Aorta (tissue), 5 donors: ENCODE measurements around the gene SLC37A1. TPM values are rescaled to one million over a fixed set of nuclear protein-coding genes. Genes with fewer than 3 reads are reported as not detected.
"Not testable (repeated sequence)": the region's sequence is repeated elsewhere in the genome, so short reads cannot be mapped to it uniquely, and the experiment has no call there.

ENCODE experiments used
- ATAC-seq: fragments of 200-7000 bp; cut with Tn5 transposase; one replicate; pipeline ENCODE4 v1.9.1; 2022; ENCODE audit warnings: moderate library complexity; ENCODE audit not compliant: low FRiP score
- DNase-seq, 2 donors: peaks; one replicate each; pipeline ENCODE4 v3.0.0-alpha.2; 2020
- H3K27ac ChIP-seq, 2 donors: one replicate each; pipeline ENCODE4 v1.5.1; 2013; ENCODE audit warnings: low read length in 2 of 2, mild to moderate bottlenecking in 2 of 2, moderate library complexity in 2 of 2, control low read depth in 1 of 2, inconsistent platforms in 1 of 2, low read depth in 1 of 2
- H3K27me3 ChIP-seq, 2 donors: one replicate each; pipeline ENCODE4 v1.6.1; 2013; ENCODE audit warnings: control low read depth in 1 of 2, low read length in 1 of 2, mild to moderate bottlenecking in 1 of 2, moderate library complexity in 1 of 2; ENCODE audit not compliant: insufficient read depth in 2 of 2, control insufficient read depth in 1 of 2
- H3K36me3 ChIP-seq, 2 donors: one replicate each; pipeline ENCODE4 v1.6.1; 2013; ENCODE audit warnings: control low read depth in 1 of 2, low read length in 1 of 2, mild to moderate bottlenecking in 1 of 2; ENCODE audit not compliant: insufficient read depth in 2 of 2, control insufficient read depth in 1 of 2
- H3K4me1 ChIP-seq, 2 donors: one replicate each; pipeline ENCODE4 v1.6.1; 2013; ENCODE audit warnings: low read length in 2 of 2, control low read depth in 1 of 2, mild to moderate bottlenecking in 1 of 2, moderate library complexity in 1 of 2; ENCODE audit not compliant: insufficient read depth in 2 of 2, control insufficient read depth in 1 of 2
- H3K4me3 ChIP-seq, 2 donors: one replicate each; pipeline ENCODE4 v1.5.1; 2013; ENCODE audit warnings: low read length in 2 of 2, control low read depth in 1 of 2, mild to moderate bottlenecking in 1 of 2
- H3K9me3 ChIP-seq: one replicate; pipeline ENCODE4 v1.6.1; 2013; ENCODE audit warnings: mild to moderate bottlenecking, low read length; ENCODE audit not compliant: control insufficient read depth
- WGBS, 2 donors: extraction: QIAGEN DNeasy Blood & Tissue Kit; methylation state at CpG; one replicate each; pipeline ENCODE4 v1.1.7; 2013; 5-methylcytosine and 5-hydroxymethylcytosine counted together
- intact Hi-C, 2 donors: fragments of 100-400 bp; cut with DNase I; formaldehyde crosslinking; loops; one replicate each; pipeline versions ENCODE4 v1.14.2 to v1.15.0; 2022
- polyA plus RNA-seq, 2 donors: library from polyadenylated mRNA; stranded (reverse); fragments of 200-250 nt; gene quantifications; one replicate each; pipeline ENCODE4 v1.2.3, GENCODE V29; 2013
- total RNA-seq, 2 donors: library from RNA; stranded (reverse); fragmentation: NEBNext Ultra II Directional; extraction: Animal tissue kit (Norgen Biotek cat#: 25700); gene quantifications; one replicate each; pipeline ENCODE4 v1.2.1, GENCODE V29; 2021
- donor health status: healthy with polysubstance abuse.
- donor health status: Bipolar disorder and iron deficiency.
- donor health status: DM: no; HTN: no; CAD: no.
- donor health status: DM: no; HTN: no; CAD: no.
- donor health status: DM: yes; HTN: yes; CAD: no.

Gene SLC37A1
- total and polyA plus RNA-seq, 4 donors: 5.0 to 11.7 (median 6.4) TPM

- no peaks in the 10 kb centered on the region for H3K27me3 ChIP-seq
- no peak overlapping the region for H3K4me3 ChIP-seq
- DNase-seq: no peak
- no peaks in the 10 kb centered on the region for H3K36me3 ChIP-seq
- 86 to 90% methylated on average over 2 of the region's 2 CpGs for WGBS, 2 donors
- ATAC-seq: no peak
- no peaks in the 10 kb centered on the region for H3K9me3 ChIP-seq
- no peak overlapping the region for H3K27ac ChIP-seq
- intact Hi-C loops: loop anchor here in 1 of 2 donors (10.0 kb wide), 1 partner anchor 76 kb away; no protein-coding TSS in a partner anchor
- no peaks in the 10 kb centered on the region for H3K4me1 ChIP-seq
Observed at GRCh38 chr21:42469272-42469671, 44.4 kb upstream of the SLC37A1 start.

GRCh38 chr21:42469726-42470125, 43.9 kb upstream of the SLC37A1 start:
- not testable (repeated sequence) for DNase-seq, H3K4me3 ChIP-seq, H3K9me3 ChIP-seq, H3K27ac ChIP-seq, H3K27me3 ChIP-seq, ATAC-seq, H3K4me1 ChIP-seq, H3K36me3 ChIP-seq
- intact Hi-C loops: loop anchor here in 1 of 2 donors (10.0 kb wide), 1 partner anchor 75 kb away; no protein-coding TSS in a partner anchor
- 91 to 93% methylated on average over 4 of the region's 4 CpGs for WGBS, 2 donors

- H3K27ac ChIP-seq: no peak overlapping the region
- no peaks in the 10 kb centered on the region for H3K36me3 ChIP-seq
- ATAC-seq: no peak
- no peaks in the 10 kb centered on the region for H3K9me3 ChIP-seq
- H3K4me1 ChIP-seq: no peaks in the 10 kb centered on the region
- no peak overlapping the region for H3K4me3 ChIP-seq
- DNase-seq: no peak
- WGBS, 2 donors: 88 to 89% methylated on average over 9 of the region's 9 CpGs
- intact Hi-C loops: no loop called here
- no peaks in the 10 kb centered on the region for H3K27me3 ChIP-seq
Observed at GRCh38 chr21:42471206-42471605, 42.4 kb upstream of the SLC37A1 start.

- WGBS, 2 donors: 81 to 83% methylated on average over 13 of the region's 13 CpGs
Observed at GRCh38 chr21:42471716-42472330, 41.8 kb upstream of the SLC37A1 start.

GRCh38 chr21:42472521-42472920, 41.1 kb upstream of the SLC37A1 start:
- Histone ChIP-seq H3K36me3 (no peaks in the 10 kb centered on the region), H3K27ac (no peak overlapping the region), H3K4me1 (no peaks in the 10 kb centered on the region), H3K4me3 (no peak overlapping the region), H3K27me3 (no peaks in the 10 kb centered on the region), H3K9me3 (no peaks in the 10 kb centered on the region)
- intact Hi-C loops: no loop called here
- ATAC-seq (no peak), DNase-seq (no peak)
- 17 to 34% methylated on average over 7 of the region's 7 CpGs for WGBS, 2 donors

More at GRCh38 chr21:42471716-42472330, 41.8 kb upstream of the SLC37A1 start:
- Histone ChIP-seq H3K4me1 (no peaks in the 10 kb centered on the region), H3K27me3 (no peaks in the 10 kb centered on the region), H3K9me3 (no peaks in the 10 kb centered on the region), H3K36me3 (no peaks in the 10 kb centered on the region), H3K27ac (no peak overlapping the region), H3K4me3 (no peak overlapping the region)
- intact Hi-C loops: no loop called here
- no peak for DNase-seq
- no peak for ATAC-seq

- H3K27ac ChIP-seq: no peak overlapping the region
- intact Hi-C loops: no loop called here
- ATAC-seq: no peak
Observed at GRCh38 chr21:42473498-42474042, 40.1 kb upstream of the SLC37A1 start.

GRCh38 chr21:42474043-42474831, 39.4 kb upstream of the SLC37A1 start:
- H3K36me3 ChIP-seq: no peaks in the 10 kb centered on the region
- DNase-seq: no peak
- H3K27ac ChIP-seq: no peak overlapping the region
- no peak overlapping the region for H3K4me3 ChIP-seq
- no peak for ATAC-seq
- intact Hi-C loops: no loop called here
- H3K4me1 ChIP-seq: no peaks in the 10 kb centered on the region
- H3K27me3 ChIP-seq: no peaks in the 10 kb centered on the region
- H3K9me3 ChIP-seq: no peaks in the 10 kb centered on the region
- 65 to 67% methylated on average over 14 of the region's 14 CpGs for WGBS, 2 donors

More at GRCh38 chr21:42473498-42474042, 40.1 kb upstream of the SLC37A1 start:
- 76 to 81% methylated on average over 9 of the region's 9 CpGs for WGBS, 2 donors
- Histone ChIP-seq H3K9me3 (no peaks in the 10 kb centered on the region), H3K4me3 (no peak overlapping the region), H3K36me3 (no peaks in the 10 kb centered on the region), H3K4me1 (no peaks in the 10 kb centered on the region), H3K27me3 (no peaks in the 10 kb centered on the region)
- no peak for DNase-seq

- Histone ChIP-seq H3K36me3 (no peaks in the 10 kb centered on the region), H3K27ac (no peak overlapping the region), H3K27me3 (no peaks in the 10 kb centered on the region), H3K4me3 (no peak overlapping the region), H3K9me3 (no peaks in the 10 kb centered on the region), H3K4me1 (no peaks in the 10 kb centered on the region)
- intact Hi-C loops: no loop called here
- ATAC-seq (no peak), DNase-seq (no peak)
- WGBS, 2 donors: 80 to 83% methylated on average over 7 of the region's 7 CpGs
Observed at GRCh38 chr21:42475036-42475435, 38.6 kb upstream of the SLC37A1 start.
